GM23338 (cell line): ENCODE results near the gene ABHD12. TPM values are rescaled to one million over a fixed set of nuclear protein-coding genes. Genes with fewer than 3 reads are reported as not detected.

Source experiments
- ATAC-seq: fragments of 200-7000 bp; cut with Tn5 transposase; 3 replicates; pipeline ENCODE4 v1.9.1; 2020
- DNase-seq: peaks from one replicate; pipeline ENCODE4 v3.0.0-alpha.2; 2015; ENCODE audit warnings: low spot score
- H2AFZ ChIP-seq: fragments of 200-600 bp; sonication (generic); 2 replicates; pipeline ENCODE4 v1.8.0; 2016; ENCODE audit warnings: antibody characterized with exemption, mild to moderate bottlenecking, moderate library complexity
- H3F3A ChIP-seq: fragments of 200-600 bp; sonication (generic); replicated peaks from 2 replicates; pipeline ENCODE4 v1.8.0; 2017; ENCODE audit warnings: antibody characterized with exemption, mixed run types, low read depth
- H3K27ac ChIP-seq: fragments of 200-600 bp; sonication (generic); 2 replicates; pipeline ENCODE4 v1.6.1; 2016; ENCODE audit warnings: low read depth
- H3K27me3 ChIP-seq: fragments of 200-600 bp; sonication (generic); 2 replicates; pipeline ENCODE4 v1.8.0; 2016; ENCODE audit warnings: mild to moderate bottlenecking, mixed run types, moderate library complexity; ENCODE audit not compliant: insufficient read depth
- H3K36me3 ChIP-seq: fragments of 200-600 bp; sonication (generic); 2 replicates; pipeline ENCODE4 v1.8.0; 2016; ENCODE audit warnings: mild to moderate bottlenecking; ENCODE audit not compliant: insufficient read depth
- H3K4me1 ChIP-seq: fragments of 200-600 bp; sonication (generic); 2 replicates; pipeline ENCODE4 v1.8.0; 2016; ENCODE audit warnings: mild to moderate bottlenecking, moderate library complexity; ENCODE audit not compliant: insufficient read depth
- H3K4me2 ChIP-seq: fragments of 200-600 bp; sonication (generic); 2 replicates; pipeline ENCODE4 v1.7.1; 2017; ENCODE audit warnings: mixed run types
- H3K4me3 ChIP-seq: fragments of 200-600 bp; sonication (generic); 2 replicates; pipeline ENCODE4 v1.6.1; 2016; ENCODE audit warnings: mixed run types
- H3K79me2 ChIP-seq: fragments of 200-600 bp; sonication (generic); replicated peaks from 2 replicates; pipeline ENCODE4 v1.8.0; 2017; ENCODE audit warnings: mild to moderate bottlenecking; ENCODE audit not compliant: insufficient read depth
- H3K9me2 ChIP-seq: fragments of 200-600 bp; sonication (generic); 2 replicates; pipeline ENCODE4 v1.8.0; 2017; ENCODE audit not compliant: insufficient read depth
- H4K20me1 ChIP-seq: fragments of 200-600 bp; sonication (generic); replicated peaks from 2 replicates; pipeline ENCODE4 v1.8.0; 2017; ENCODE audit warnings: mild to moderate bottlenecking; ENCODE audit not compliant: insufficient read depth
- H3K27ac Mint-ChIP-seq: 2 replicates; pipeline ENCODE4 v1.8.0; 2020; ENCODE audit warnings: inconsistent platforms, mild to moderate bottlenecking, moderate library complexity, mixed read lengths
- H3K27me3 Mint-ChIP-seq: 3 replicates; pipeline ENCODE4 v1.8.0; 2022; ENCODE audit warnings: low read depth, mild to moderate bottlenecking, moderate library complexity, mixed read lengths, inconsistent platforms; ENCODE audit not compliant: insufficient read depth, poor library complexity
- H3K36me3 Mint-ChIP-seq: 3 replicates; pipeline ENCODE4 v1.8.0; 2021; ENCODE audit warnings: low read depth, mild to moderate bottlenecking, inconsistent platforms, moderate library complexity, mixed read lengths
- H3K4me1 Mint-ChIP-seq: 3 replicates; pipeline ENCODE4 v1.8.0; 2020; ENCODE audit warnings: mild to moderate bottlenecking, inconsistent platforms, mixed read lengths
- H3K4me3 Mint-ChIP-seq: 3 replicates; pipeline ENCODE4 v1.8.0; 2021; ENCODE audit warnings: moderate library complexity, mild to moderate bottlenecking, inconsistent platforms, mixed read lengths
- H3K9me3 Mint-ChIP-seq: 3 replicates; pipeline ENCODE4 v1.8.0; 2020; ENCODE audit warnings: moderate library complexity, mild to moderate bottlenecking, inconsistent platforms, mixed read lengths
- CREB1 ChIP-seq: fragments of 250-450 bp; sonication (Bioruptor Pico); IDR thresholded peaks from 2 replicates; pipeline ENCODE4 v1.5.0; 2020; ENCODE audit warnings: low read depth, mild to moderate bottlenecking, moderate library complexity
- EZH2 ChIP-seq: fragments of 200-600 bp; sonication (generic); IDR thresholded peaks from one replicate; pipeline ENCODE4 v1.8.0; 2017; ENCODE audit warnings: antibody characterized with exemption, mild to moderate bottlenecking, low read depth; ENCODE audit not compliant: unreplicated experiment
- JUNB ChIP-seq: IDR thresholded peaks from one replicate; pipeline ENCODE4 v1.6.1; 2016; ENCODE audit warnings: antibody characterized with exemption; ENCODE audit not compliant: unreplicated experiment
- POLR2AphosphoS5 ChIP-seq: IDR thresholded peaks from 2 replicates; pipeline ENCODE4 v1.6.1; 2016; ENCODE audit warnings: antibody characterized with exemption, low read depth
- polyA plus RNA-seq: library from polyadenylated mRNA; unstranded; fragments of >200 nt; fragmentation: Nextera tagmentation; extraction: Ambion mirVana; gene quantifications from 2 replicates; pipeline ENCODE4 v1.2.1, GENCODE V29; 2016
- total RNA-seq: library from RNA; depleted of rRNA; stranded (reverse); fragments of >200 nt; shearing (Covaris generic); gene quantifications from 2 replicates; pipeline ENCODE4 v1.2.3, GENCODE V29; 2014
- TF ChIP-seq, protein P1 (sequence below): fragments of 250-450 bp; sonication (Bioruptor Pico); IDR thresholded peaks from 2 replicates; pipeline ENCODE4 v1.5.0; 2020; ENCODE audit warnings: mild to moderate bottlenecking, moderate library complexity
- TF ChIP-seq, protein P2 (sequence below): IDR thresholded peaks from 2 replicates; pipeline ENCODE4 v1.6.1; 2016; ENCODE audit warnings: antibody characterized with exemption

The ABHD12 gene
- total and polyA plus RNA-seq, 2 experiments from 2014 or later = 40.2 to 57.8 TPM

- TF ChIP-seq, protein P1, sequence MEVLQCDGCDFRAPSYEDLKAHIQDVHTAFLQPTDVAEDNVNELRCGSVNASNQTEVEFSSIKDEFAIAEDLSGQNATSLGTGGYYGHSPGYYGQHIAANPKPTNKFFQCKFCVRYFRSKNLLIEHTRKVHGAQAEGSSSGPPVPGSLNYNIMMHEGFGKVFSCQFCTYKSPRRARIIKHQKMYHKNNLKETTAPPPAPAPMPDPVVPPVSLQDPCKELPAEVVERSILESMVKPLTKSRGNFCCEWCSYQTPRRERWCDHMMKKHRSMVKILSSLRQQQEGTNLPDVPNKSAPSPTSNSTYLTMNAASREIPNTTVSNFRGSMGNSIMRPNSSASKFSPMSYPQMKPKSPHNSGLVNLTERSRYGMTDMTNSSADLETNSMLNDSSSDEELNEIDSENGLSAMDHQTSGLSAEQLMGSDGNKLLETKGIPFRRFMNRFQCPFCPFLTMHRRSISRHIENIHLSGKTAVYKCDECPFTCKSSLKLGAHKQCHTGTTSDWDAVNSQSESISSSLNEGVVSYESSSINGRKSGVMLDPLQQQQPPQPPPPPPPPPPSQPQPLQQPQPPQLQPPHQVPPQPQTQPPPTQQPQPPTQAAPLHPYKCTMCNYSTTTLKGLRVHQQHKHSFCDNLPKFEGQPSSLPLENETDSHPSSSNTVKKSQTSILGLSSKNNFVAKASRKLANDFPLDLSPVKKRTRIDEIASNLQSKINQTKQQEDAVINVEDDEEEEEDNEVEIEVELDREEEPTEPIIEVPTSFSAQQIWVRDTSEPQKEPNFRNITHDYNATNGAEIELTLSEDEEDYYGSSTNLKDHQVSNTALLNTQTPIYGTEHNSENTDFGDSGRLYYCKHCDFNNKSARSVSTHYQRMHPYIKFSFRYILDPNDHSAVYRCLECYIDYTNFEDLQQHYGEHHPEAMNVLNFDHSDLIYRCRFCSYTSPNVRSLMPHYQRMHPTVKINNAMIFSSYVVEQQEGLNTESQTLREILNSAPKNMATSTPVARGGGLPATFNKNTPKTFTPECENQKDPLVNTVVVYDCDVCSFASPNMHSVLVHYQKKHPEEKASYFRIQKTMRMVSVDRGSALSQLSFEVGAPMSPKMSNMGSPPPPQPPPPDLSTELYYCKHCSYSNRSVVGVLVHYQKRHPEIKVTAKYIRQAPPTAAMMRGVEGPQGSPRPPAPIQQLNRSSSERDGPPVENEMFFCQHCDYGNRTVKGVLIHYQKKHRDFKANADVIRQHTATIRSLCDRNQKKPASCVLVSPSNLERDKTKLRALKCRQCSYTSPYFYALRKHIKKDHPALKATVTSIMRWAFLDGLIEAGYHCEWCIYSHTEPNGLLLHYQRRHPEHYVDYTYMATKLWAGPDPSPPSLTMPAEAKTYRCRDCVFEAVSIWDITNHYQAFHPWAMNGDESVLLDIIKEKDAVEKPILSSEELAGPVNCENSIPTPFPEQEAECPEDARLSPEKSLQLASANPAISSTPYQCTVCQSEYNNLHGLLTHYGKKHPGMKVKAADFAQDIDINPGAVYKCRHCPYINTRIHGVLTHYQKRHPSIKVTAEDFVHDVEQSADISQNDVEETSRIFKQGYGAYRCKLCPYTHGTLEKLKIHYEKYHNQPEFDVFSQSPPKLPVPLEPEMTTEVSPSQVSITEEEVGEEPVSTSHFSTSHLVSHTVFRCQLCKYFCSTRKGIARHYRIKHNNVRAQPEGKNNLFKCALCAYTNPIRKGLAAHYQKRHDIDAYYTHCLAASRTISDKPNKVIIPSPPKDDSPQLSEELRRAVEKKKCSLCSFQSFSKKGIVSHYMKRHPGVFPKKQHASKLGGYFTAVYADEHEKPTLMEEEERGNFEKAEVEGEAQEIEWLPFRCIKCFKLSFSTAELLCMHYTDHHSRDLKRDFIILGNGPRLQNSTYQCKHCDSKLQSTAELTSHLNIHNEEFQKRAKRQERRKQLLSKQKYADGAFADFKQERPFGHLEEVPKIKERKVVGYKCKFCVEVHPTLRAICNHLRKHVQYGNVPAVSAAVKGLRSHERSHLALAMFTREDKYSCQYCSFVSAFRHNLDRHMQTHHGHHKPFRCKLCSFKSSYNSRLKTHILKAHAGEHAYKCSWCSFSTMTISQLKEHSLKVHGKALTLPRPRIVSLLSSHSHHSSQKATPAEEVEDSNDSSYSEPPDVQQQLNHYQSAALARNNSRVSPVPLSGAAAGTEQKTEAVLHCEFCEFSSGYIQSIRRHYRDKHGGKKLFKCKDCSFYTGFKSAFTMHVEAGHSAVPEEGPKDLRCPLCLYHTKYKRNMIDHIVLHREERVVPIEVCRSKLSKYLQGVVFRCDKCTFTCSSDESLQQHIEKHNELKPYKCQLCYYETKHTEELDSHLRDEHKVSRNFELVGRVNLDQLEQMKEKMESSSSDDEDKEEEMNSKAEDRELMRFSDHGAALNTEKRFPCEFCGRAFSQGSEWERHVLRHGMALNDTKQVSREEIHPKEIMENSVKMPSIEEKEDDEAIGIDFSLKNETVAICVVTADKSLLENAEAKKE (CRISPR knock-in tag) = no peak
- TF ChIP-seq POLR2AphosphoS5 = no peak
- TF ChIP-seq, protein P2, sequence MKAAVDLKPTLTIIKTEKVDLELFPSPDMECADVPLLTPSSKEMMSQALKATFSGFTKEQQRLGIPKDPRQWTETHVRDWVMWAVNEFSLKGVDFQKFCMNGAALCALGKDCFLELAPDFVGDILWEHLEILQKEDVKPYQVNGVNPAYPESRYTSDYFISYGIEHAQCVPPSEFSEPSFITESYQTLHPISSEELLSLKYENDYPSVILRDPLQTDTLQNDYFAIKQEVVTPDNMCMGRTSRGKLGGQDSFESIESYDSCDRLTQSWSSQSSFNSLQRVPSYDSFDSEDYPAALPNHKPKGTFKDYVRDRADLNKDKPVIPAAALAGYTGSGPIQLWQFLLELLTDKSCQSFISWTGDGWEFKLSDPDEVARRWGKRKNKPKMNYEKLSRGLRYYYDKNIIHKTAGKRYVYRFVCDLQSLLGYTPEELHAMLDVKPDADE = no peak
Measured at GRCh38 chr20:25399037-25399430, 8.4 kb upstream of the ABHD12 start (continued).

GRCh38 chr20:25398376-25399036 lies 7.9 kb upstream of the ABHD12 start:
- TF ChIP-seq, protein P1 (CRISPR knock-in tag) = no peak
- no peak for TF ChIP-seq CREB1
- TF ChIP-seq EZH2 = no peak
- no peak for TF ChIP-seq JUNB
- peaks cover 18% of the 10 kb centered on the region for H3K4me1 Mint-ChIP-seq
- H3K9me3 Mint-ChIP-seq = peaks cover 32% of the 10 kb centered on the region
- Histone ChIP-seq H4K20me1 (no peaks in the 10 kb centered on the region), H3K36me3 (peaks cover 7% of the 10 kb centered on the region), H3K4me3 (no peak overlapping the region), H3K27ac (no peak overlapping the region), H2AFZ (no peak overlapping the region; the same call in 1 of the 2 replicates), H3K9me2 (no peaks in the 10 kb centered on the region), H3F3A (no peaks in the 10 kb centered on the region), H3K4me2 (0 out of 2 replicates have a peak overlapping the region, but pooled peaks have one; percentile 43), H3K27me3 (no peaks in the 10 kb centered on the region), H3K4me1 (peaks cover 4% of the 10 kb centered on the region; the same call in 1 of the 2 replicates), H3K79me2 (no peaks in the 10 kb centered on the region)
- ATAC-seq (no peak), DNase-seq (no peak)
- no peak overlapping the region for H3K4me3 Mint-ChIP-seq
- no peak overlapping the region for H3K27ac Mint-ChIP-seq
- peaks cover 14% of the 10 kb centered on the region for H3K36me3 Mint-ChIP-seq
- no peaks in the 10 kb centered on the region for H3K27me3 Mint-ChIP-seq
